Dedifferentiated amniotic fluid mesenchymal stem cell (primary cell): ENCODE measurements around the gene PSKH1.

Experiments
- DNase-seq: peaks from one replicate; pipeline ENCODE4 v3.0.0-alpha.2; 2016; ENCODE audit errors: extremely low spot score

The PSKH1 gene

GRCh38 chr16:67940446-67941089, 47.5 kb downstream of the PSKH1 start:
- no peak for DNase-seq

- no peak for DNase-seq
These were observed 48.6 kb downstream of the PSKH1 start for GRCh38 chr16:67941469-67942199.

GRCh38 chr16:67942200-67942509, 49.1 kb downstream of the PSKH1 start:
- no peak for DNase-seq

- no peak for DNase-seq
These were observed 49.6 kb downstream of the PSKH1 start for GRCh38 chr16:67942510-67943255.

GRCh38 chr16:67943256-67943618, 50.2 kb downstream of the PSKH1 start:
- no peak for DNase-seq

- no peak for DNase-seq
These were observed 50.8 kb downstream of the PSKH1 start, which contains the start of gene LCAT for GRCh38 chr16:67943619-67944504. TSS of gene LCAT (minus strand) at chr16:67944120. CDS start at chr16:67944101, 19 bp downstream.

- DNase-seq, result no peak
These were observed 51.8 kb downstream of the PSKH1 start for GRCh38 chr16:67944690-67945391.

GRCh38 chr16:67945392-67945933, 52.4 kb downstream of the PSKH1 start:
- no peak for DNase-seq

- no peak for DNase-seq
These were observed 53.1 kb downstream of the PSKH1 start for GRCh38 chr16:67946128-67946569.

GRCh38 chr16:67946966-67947558, 54.0 kb downstream of the PSKH1 start:
- DNase-seq, result no peak

GRCh38 chr16:67948015-67948414, 55.0 kb downstream of the PSKH1 start:
- no peak for DNase-seq

- no peak for DNase-seq
These were observed 56.6 kb downstream of the PSKH1 start for GRCh38 chr16:67949645-67950044.

- DNase-seq, result no peak
These were observed 57.3 kb downstream of the PSKH1 start for GRCh38 chr16:67950335-67950843.

- no peak for DNase-seq
These were observed 58.4 kb downstream of the PSKH1 start for GRCh38 chr16:67951485-67951884.

GRCh38 chr16:67953641-67954375, 60.8 kb downstream of the PSKH1 start:
- no peak for DNase-seq

GRCh38 chr16:67954421-67955196, 61.6 kb downstream of the PSKH1 start:
- DNase-seq, result no peak

- no peak for DNase-seq
These were observed 64.6 kb downstream of the PSKH1 start for GRCh38 chr16:67957622-67958021.

- DNase-seq, result peak; percentile 31
These were observed 66.7 kb downstream of the PSKH1 start for GRCh38 chr16:67959536-67960329.
